ENCODE measurements around the gene SH3RF1.

GRCh38 chr4:169050881-169051760 lies 219.6 kb downstream of the SH3RF1 start:
- TF ChIP-seq CTCF (IDR thresholded peaks at IDR 0.05), result no peak
- no peak for TF ChIP-seq POLR2A (IDR thresholded peaks at IDR 0.05)

Data from body of pancreas (tissue), 4 donors.